ENCODE measurements around the gene ELFN2.

Gene ELFN2

GRCh38 chr22:37386441-37386840 is 40.8 kb downstream of the ELFN2 start:
- TF ChIP-seq CTCF (IDR thresholded peaks at IDR 0.05; ENCODE audit: control extremely low read depth, extremely low read depth, low read depth, missing control alignments), result no peak
- ChIA-PET CTCF (interaction anchor here (1.3 kb wide), 1 partner anchor 9 kb away, joined by 3 read pairs; no protein-coding TSS in a partner anchor), POLR2A (no interaction called here)
- no peak for DNase-seq (ENCODE audit: extremely low spot score)

- DNase-seq (ENCODE audit: extremely low spot score), result no peak
- CTCF ChIA-PET, result no interaction called here
- TF ChIP-seq CTCF (IDR thresholded peaks at IDR 0.05; ENCODE audit: control extremely low read depth, extremely low read depth, low read depth, missing control alignments), result no peak
- POLR2A ChIA-PET, result no interaction called here
These were observed 42.6 kb downstream of the ELFN2 start for GRCh38 chr22:37384691-37385090.

- ChIA-PET CTCF (no interaction called here), POLR2A (no interaction called here)
- no peak for DNase-seq (ENCODE audit: extremely low spot score)
- no peak for TF ChIP-seq CTCF (IDR thresholded peaks at IDR 0.05; ENCODE audit: control extremely low read depth, extremely low read depth, low read depth, missing control alignments)
These were observed 43.9 kb downstream of the ELFN2 start for GRCh38 chr22:37383341-37383740.

- TF ChIP-seq CTCF (IDR thresholded peaks at IDR 0.05; ENCODE audit: control extremely low read depth, extremely low read depth, low read depth, missing control alignments), result no peak
- no peak for DNase-seq (ENCODE audit: extremely low spot score)
- POLR2A ChIA-PET, result no interaction called here
- CTCF ChIA-PET, result interaction anchor here (1.1 to 1.2 kb wide), 2 partner anchors 19 to 22 kb away, joined by 3 to 4 read pairs; no protein-coding TSS in a partner anchor
These were observed 45.8 kb downstream of the ELFN2 start for GRCh38 chr22:37381489-37381888.

GRCh38 chr22:37379722-37380121 is 47.6 kb downstream of the ELFN2 start:
- no peak for DNase-seq (ENCODE audit: extremely low spot score)
- POLR2A ChIA-PET, result interaction anchor here (0.5 kb wide), 1 partner anchor 24 kb away, joined by 3 read pairs; no protein-coding TSS in a partner anchor
- TF ChIP-seq CTCF (IDR thresholded peaks at IDR 0.05; ENCODE audit: control extremely low read depth, extremely low read depth, low read depth, missing control alignments), result no peak
- CTCF ChIA-PET, result no interaction called here

- POLR2A ChIA-PET, result no interaction called here
- no peak for DNase-seq (ENCODE audit: extremely low spot score)
- TF ChIP-seq CTCF (IDR thresholded peaks at IDR 0.05; ENCODE audit: control extremely low read depth, extremely low read depth, low read depth, missing control alignments), result no peak
- CTCF ChIA-PET, result no interaction called here
These were observed 48.2 kb downstream of the ELFN2 start for GRCh38 chr22:37379085-37379484.

GRCh38 chr22:37378642-37379058 is 48.6 kb downstream of the ELFN2 start:
- POLR2A ChIA-PET, result no interaction called here

More at GRCh38 chr22:37378642-37379058, 48.6 kb downstream of the ELFN2 start:
- TF ChIP-seq CTCF (IDR thresholded peaks at IDR 0.05; ENCODE audit: control extremely low read depth, extremely low read depth, low read depth, missing control alignments), result no peak
- CTCF ChIA-PET, result no interaction called here
- no peak for DNase-seq (ENCODE audit: extremely low spot score)
